Astrocyte of the spinal cord (primary cell): ENCODE measurements around the gene CRYGB.
"Not testable (repeated sequence)": the region's sequence is repeated elsewhere in the genome, so short reads cannot be mapped to it uniquely, and the experiment has no call there.

Experiments
- DNase-seq: peaks from one replicate; pipeline ENCODE4 v3.0.0; 2011; ENCODE audit warnings: low read depth, low spot score
- H3K4me3 ChIP-seq: 2 replicates; pipeline ENCODE4 v1.5.1; 2011; ENCODE audit warnings: low read depth, mild to moderate bottlenecking, low read length, moderate library complexity
- in situ Hi-C: cut with HindIII; loops from 2 replicates; pipeline ENCODE4 v1.10.0; 2017; ENCODE audit warnings: low sequenced_read_pairs
- TF ChIP-seq, protein P1 (sequence below): IDR thresholded peaks from 2 replicates; pipeline ENCODE4 v1.5.1; 2012; ENCODE audit warnings: low read depth, mild to moderate bottlenecking, low read length, inconsistent platforms

Gene CRYGB

DNA sequence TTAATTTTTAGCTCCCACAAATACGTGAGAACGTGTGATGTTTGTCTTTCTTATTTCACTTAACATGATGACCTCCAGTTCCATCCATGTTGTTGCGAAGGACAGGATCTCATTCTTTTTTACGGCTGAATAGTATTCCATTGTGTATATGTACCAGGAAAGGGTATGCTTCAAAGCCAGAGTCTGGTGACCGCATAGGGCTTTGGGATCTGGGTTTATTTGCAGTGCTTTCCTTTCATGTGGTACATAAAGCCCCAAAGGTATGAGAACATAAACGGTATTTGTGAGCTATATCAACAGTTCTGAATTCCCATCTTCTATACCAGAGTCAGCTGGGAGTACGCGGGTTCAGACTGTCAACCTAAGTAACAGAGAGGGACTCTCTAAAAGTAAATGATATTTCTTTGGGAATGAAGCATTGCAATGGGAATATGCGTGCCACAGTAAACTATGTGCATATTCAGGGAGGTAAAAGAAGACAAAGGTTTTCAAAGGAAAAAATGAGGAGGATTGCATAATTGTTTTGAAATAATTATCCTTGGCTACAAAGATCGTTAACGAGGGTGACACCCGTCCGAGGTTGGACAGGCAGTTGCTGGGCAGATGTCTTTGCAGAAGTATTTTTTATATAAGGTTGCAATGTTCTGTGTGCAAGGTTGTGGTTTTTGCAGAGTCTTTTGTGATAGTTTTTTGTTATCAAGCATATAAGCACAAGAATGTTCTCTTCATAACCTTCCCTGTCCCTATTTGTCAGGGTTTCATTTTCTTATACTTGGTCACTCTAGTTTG, 46.1 kb downstream of the CRYGB start:
- in situ Hi-C loops = no loop called here
- TF ChIP-seq, protein P1, sequence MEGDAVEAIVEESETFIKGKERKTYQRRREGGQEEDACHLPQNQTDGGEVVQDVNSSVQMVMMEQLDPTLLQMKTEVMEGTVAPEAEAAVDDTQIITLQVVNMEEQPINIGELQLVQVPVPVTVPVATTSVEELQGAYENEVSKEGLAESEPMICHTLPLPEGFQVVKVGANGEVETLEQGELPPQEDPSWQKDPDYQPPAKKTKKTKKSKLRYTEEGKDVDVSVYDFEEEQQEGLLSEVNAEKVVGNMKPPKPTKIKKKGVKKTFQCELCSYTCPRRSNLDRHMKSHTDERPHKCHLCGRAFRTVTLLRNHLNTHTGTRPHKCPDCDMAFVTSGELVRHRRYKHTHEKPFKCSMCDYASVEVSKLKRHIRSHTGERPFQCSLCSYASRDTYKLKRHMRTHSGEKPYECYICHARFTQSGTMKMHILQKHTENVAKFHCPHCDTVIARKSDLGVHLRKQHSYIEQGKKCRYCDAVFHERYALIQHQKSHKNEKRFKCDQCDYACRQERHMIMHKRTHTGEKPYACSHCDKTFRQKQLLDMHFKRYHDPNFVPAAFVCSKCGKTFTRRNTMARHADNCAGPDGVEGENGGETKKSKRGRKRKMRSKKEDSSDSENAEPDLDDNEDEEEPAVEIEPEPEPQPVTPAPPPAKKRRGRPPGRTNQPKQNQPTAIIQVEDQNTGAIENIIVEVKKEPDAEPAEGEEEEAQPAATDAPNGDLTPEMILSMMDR = no peak
- DNase-seq = no peak
- no peak overlapping the region for H3K4me3 ChIP-seq

DNA sequence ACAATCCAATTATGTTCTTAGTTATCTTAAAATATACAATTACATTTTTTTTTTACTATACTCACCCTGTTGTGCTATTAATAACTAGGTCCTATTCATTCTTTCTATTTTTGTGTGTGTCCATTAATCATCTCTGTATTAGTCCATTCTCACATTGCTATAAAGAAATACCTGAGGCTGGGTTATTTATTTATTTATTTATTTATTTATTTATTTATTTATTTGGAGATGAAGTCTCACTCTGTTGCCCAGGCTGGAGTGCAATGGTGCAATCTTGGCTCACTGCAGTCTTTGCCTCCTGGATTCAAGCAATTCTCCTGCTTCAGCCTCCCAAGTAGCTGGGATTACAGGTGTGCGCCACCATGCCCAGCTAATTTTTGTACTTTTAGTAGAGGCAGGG, 47.3 kb downstream of the CRYGB start:
- in situ Hi-C loops, H3K4me3 ChIP-seq, DNase-seq: not testable (repeated sequence)

DNA sequence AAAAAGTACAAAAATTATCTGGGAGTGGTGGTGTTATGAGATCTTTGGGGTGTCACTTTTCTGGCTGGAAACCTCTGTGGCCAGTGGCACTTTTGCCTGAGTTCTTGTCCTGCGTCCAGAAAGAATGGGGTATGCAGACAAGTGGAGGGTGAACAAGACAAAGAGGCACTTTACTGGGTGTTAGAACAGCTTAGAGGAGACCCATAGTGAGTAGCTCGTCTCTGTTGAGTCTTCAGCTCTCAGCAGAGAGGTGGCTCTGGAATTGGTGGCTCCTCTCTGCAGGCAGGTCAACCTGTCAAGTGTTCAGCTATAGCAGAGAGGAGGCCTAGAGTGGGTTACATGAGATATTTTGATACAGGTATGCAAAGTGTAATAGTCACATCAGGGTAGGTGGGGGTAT, 47.7 kb downstream of the CRYGB start:
- TF ChIP-seq, protein P1 = no peak
- no peak overlapping the region for H3K4me3 ChIP-seq
- no peak for DNase-seq
- in situ Hi-C loops = no loop called here

DNA sequence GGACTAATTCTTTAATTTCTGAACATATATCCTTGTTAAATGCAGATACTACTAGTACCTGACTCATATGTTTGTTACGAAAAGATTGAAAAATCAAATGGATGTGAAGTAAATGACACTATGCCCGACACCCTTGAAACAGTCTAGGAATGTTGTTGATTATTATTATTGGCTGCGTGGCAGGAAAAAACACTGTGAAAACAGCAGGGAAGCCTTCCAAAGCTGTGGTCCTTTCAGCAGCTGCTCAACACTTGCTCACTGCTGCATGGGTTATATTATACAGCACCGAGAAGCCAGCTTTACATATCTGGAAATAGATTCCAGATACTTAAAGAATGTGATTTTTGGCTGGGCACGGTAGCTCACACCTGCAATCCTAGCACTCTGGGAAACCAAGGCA, 48.2 kb downstream of the CRYGB start:
- DNase-seq = peak; percentile 65
- no peak overlapping the region for H3K4me3 ChIP-seq
- TF ChIP-seq, protein P1 = no peak
- in situ Hi-C loops = no loop called here

DNA sequence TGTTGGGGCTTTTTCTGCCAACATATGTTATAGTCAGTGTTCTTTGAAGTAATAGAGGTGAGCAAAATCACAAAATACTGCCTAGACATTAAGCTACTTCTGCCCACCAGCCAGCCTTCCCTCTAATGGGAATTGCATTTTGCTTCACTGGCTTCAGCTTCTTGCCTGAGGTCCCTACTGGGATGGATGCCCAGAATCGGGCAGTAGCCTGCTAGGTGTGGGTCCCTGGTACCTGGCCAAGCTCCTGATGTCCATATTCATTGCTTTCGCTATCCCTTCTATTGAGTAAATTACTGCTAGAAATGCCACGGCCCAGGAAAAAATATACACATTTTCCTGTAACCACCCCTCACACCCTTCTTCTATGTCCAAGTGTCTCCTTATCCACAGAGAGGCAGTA, 48.6 kb downstream of the CRYGB start:
- no peak overlapping the region for H3K4me3 ChIP-seq
- in situ Hi-C loops = no loop called here
- TF ChIP-seq, protein P1 = no peak
- no peak for DNase-seq

DNA sequence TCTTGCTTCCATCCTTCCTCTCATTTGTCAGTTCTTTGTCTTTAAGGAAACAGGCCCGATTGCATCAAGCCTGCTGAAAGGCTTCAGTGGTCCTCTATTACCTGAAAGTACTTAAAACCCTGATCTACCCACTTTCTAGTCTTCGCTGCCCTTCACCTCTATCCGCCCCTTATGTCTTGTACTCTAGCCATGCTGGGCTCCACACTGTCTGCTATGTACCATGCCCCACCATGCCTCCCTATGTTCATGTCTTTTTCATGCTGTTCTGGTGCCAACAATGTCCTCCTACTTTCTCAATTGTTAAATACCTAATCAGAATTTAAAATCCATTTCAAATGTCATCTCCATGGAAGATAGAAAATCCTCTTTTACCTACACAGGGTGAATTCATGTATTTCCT, 49.9 kb downstream of the CRYGB start:
- TF ChIP-seq, protein P1 = no peak
- DNase-seq = no peak
- no peak overlapping the region for H3K4me3 ChIP-seq
- in situ Hi-C loops = no loop called here

DNA sequence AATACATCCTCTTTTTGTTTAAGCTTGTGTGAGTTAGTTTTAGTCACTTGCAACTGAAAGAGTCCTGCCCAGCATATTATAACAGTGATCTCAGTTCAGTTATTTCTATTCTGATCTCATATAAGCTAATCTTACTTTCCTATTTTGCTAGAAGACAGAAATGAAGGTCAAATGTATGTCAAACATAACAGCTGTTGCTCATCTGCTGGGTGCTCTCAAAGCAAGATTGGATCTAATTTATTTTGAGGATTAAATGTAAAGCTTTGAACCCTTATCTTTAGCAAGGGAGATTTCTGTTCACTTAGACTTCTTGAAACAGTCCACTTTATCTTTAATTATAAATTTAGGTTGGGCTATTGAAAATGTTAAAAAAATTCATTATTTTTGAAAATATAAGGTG, 52.8 kb downstream of the CRYGB start:
- in situ Hi-C loops = no loop called here
- DNase-seq = no peak
- TF ChIP-seq, protein P1 = no peak

More for the DNA sequence above, 52.8 kb downstream of the CRYGB start:
- H3K4me3 ChIP-seq = no peak overlapping the region
